Bone marrow (tissue), 2 donors: ENCODE results near the gene KAT2B.
"Not testable (repeated sequence)": the region's sequence is repeated elsewhere in the genome, so short reads cannot be mapped to it uniquely, and the experiment has no call there.

Experiments used
- DNase-seq, 2 donors: peaks; one replicate each; lab custom pipeline; 2025; lab: John Stamatoyannopoulos, UW

Gene KAT2B

GRCh38 chr3:20041197-20041780, 1.0 kb downstream of the KAT2B start:
- DNase-seq, result peak; percentile 43 to 50

GRCh38 chr3:20042331-20042730, 2.1 kb downstream of the KAT2B start:
- DNase-seq, result no peak

DNA sequence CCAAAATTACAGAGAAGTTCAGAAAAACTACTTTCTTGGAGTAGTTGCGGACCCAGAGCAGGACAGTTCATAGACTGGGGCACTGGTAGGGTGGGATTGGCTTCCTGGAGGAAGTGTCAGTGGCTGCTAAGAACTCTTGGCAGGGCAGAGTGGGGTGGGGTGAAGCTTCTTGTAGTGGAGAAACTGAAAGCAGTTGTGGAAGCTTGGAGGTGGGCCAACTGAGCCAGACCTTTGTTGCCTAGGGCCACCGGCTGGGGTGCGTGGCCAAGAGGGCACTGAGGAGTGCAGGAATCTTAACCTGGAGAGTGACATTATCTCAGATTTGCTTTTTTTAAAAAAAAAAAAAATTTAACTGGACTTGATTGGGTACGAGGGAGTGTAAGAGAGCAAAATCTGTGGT, 3.1 kb downstream of the KAT2B start:
- peak; percentile 7 to 74 for DNase-seq

GRCh38 chr3:20043825-20044224, 3.6 kb downstream of the KAT2B start:
- no peak for DNase-seq

- DNase-seq, result not testable (repeated sequence)
Measured at GRCh38 chr3:20045141-20045540, 4.9 kb downstream of the KAT2B start.

DNA sequence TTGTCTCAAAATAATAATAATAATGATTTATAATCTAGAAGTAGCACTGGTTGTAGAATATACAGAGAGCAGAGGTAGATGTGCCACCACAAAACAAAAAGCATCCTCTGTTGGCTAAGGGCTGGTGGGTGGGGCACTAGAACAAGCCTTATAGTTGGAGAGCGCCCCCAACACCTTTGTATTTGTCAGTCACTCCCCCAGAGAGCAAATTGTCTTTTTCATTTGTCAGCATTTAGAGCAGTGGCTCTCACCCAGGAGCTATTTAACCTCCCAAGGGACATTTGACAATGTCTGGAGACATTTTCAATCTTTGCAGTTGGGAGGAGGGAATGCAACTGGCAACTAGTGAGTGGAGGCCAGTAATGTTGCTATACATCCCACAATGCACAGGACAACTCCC, 6.3 kb downstream of the KAT2B start:
- no peak for DNase-seq

- DNase-seq, result no peak
Measured at GRCh38 chr3:20047341-20047779, 7.1 kb downstream of the KAT2B start.

GRCh38 chr3:20047976-20048883, 8.0 kb downstream of the KAT2B start:
- peak in 1 of 2 donors; percentile 25 for DNase-seq

- DNase-seq, result no peak
Measured at GRCh38 chr3:20051123-20051806, 11.0 kb downstream of the KAT2B start.

- DNase-seq, result no peak
Measured at GRCh38 chr3:20052851-20053250, 12.6 kb downstream of the KAT2B start.

- DNase-seq, result peak; percentile 22 to 97
Measured at GRCh38 chr3:20054549-20054987, 14.3 kb downstream of the KAT2B start.

- no peak for DNase-seq
Measured at GRCh38 chr3:20055020-20055775, 15.0 kb downstream of the KAT2B start.

GRCh38 chr3:20055842-20056241, 15.6 kb downstream of the KAT2B start:
- no peak for DNase-seq

DNA sequence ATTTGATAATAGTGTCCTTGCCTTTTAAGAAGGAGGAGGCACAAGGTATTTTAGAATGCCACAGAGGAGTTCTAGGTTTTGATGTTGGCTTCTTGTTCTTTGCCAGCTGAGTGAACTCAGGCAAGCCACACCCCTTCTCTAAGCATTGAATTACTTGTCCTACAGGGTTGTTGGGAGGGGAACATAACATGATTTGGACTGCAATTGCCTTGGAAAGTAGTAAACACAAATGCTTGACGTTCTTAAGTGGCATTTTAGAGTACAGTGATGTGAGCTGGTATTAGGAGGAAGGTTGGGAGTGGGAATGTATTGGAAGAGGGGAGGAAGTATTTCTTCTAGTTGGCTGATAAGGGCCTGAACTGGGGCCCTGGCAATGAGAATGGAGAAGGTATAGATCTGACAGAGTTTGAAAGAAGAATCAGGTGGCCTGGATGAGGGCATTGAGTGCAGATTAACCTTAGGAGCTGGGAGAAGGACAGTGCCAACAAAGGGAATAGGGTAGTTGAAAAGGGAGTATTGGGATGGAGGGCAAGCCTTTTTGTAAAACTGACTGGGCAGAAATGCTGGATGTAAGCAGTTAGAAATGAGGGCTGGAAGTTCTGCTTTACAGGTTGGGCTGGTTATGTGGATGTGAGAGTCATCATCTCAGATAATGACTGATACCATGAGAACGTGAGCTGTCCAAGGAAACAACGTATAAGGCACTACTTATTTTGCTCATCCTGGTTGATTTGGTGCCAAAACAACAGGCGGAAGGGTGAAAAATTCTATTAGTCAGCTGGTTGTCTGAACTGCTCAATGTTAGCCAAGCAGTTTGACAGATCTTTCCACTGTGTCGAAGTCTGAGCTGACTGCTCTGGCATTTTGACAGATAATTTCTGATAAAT, 16.7 kb downstream of the KAT2B start:
- DNase-seq, result no peak

DNA sequence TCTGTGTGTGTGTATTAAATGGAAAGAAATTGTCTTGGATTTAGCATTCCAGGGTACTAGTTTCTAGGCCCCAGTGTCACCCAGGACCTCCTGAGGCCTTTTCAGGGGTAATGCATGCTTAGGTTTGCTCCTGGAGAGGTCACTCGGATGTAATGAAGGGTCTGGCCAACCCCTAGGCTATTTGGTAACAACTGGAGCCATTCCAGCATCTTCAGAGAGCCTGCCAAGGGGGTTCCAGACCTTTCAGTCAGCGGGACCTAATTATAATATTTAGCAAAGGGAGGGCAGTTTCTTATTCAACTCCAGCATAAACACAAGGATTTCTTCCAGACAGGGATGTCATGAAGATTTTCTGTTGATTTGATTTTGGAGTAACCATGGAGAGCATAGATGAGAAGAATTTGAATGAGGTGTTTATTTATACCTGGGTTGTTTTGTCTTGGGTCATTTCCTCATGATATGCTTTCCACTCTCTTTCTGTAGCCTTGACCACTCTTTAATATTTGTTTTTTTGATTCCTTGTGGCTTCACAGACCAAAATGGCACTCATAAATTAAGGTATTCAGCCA, 17.4 kb downstream of the KAT2B start:
- no peak for DNase-seq

- no peak for DNase-seq
Measured at GRCh38 chr3:20059929-20060328, 19.7 kb downstream of the KAT2B start.

- DNase-seq, result peak in 1 of 2 donors; percentile 70
Measured at GRCh38 chr3:20060974-20061685, 20.9 kb downstream of the KAT2B start.

- no peak for DNase-seq
Measured at GRCh38 chr3:20062996-20063395, 22.8 kb downstream of the KAT2B start.

GRCh38 chr3:20064387-20064786, 24.1 kb downstream of the KAT2B start:
- no peak for DNase-seq
